ENCODE measurements around the gene EMCN.
A peak's percentile ranks its signal among the peaks of the same experiment; 100 is the strongest.

Gene EMCN

GRCh38 chr4:100495074-100495473 lies 22.7 kb downstream of the EMCN start:
- in situ Hi-C loops (cut with MboI; ENCODE audit: low pct_unique_long_range_greater_than_20kb, low sequenced_read_pairs), result no loop called here
- DNase-seq, result no peak

DNA sequence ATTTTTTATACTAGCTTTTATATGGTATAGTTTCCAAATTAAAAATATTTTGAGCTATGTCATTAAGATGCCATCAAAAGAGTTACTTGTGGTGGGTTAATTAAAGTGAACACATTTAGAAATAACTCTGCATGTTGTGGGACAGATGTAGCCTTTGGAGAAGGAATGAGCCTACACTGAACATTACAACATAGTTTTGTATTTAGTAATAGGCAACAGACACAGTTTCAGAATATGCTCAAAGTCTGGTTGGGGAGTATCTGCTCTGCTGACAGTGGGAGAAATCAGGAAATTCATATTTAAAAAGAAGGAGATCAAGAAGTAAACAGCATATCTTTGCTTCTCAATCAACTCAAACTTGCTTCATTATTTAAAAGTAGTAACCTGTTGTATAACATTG lies 23.7 kb downstream of the EMCN start:
- in situ Hi-C loops (cut with MboI; ENCODE audit: low pct_unique_long_range_greater_than_20kb, low sequenced_read_pairs), result no loop called here
- DNase-seq, result no peak

DNA sequence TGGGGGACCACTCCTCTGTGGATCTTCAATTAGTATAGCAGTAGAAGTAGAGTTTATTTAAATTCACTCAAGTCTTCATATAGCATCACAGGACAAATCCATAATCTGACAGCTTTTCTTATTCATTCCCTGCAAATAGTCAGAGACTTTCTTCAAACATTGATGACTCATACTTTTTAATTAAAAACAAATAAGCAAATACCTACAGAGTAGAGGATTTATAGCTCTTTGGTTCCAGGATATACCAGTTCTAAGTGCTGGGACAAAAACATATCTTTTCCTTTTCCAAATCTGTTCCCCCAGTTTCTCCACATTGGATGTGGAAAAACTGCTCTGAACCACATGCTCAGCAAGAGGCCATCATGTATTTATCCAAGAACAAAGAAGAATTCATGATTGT lies 24.1 kb downstream of the EMCN start:
- no peak for DNase-seq
- in situ Hi-C loops (cut with MboI; ENCODE audit: low pct_unique_long_range_greater_than_20kb, low sequenced_read_pairs), result no loop called here

DNA sequence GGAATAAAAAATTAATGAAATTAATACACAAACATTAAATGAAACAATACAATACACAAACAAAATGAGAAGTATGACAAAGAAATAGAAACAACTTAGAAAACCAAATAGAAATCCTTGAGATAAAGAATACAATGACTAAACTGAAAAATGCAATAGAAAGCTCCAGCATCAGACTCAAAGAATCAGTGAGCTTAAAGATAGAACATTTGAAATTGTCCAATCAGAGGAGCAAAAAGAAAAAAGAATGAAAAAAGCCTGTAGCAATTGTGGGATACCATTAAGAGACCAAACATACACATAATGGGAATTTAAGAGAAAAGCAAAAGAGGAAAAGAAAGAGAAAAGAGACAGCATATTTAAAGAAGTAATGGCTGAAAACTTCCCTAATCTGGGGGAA lies 25.7 kb downstream of the EMCN start:
- in situ Hi-C loops (cut with MboI; ENCODE audit: low pct_unique_long_range_greater_than_20kb, low sequenced_read_pairs), result no loop called here
- DNase-seq, result no peak

- no peak for DNase-seq
- in situ Hi-C loops (cut with MboI; ENCODE audit: low pct_unique_long_range_greater_than_20kb, low sequenced_read_pairs), result no loop called here
These were observed 28.5 kb downstream of the EMCN start for GRCh38 chr4:100489305-100489704.

GRCh38 chr4:100486496-100486895 lies 31.3 kb downstream of the EMCN start:
- DNase-seq, result no peak

DNA sequence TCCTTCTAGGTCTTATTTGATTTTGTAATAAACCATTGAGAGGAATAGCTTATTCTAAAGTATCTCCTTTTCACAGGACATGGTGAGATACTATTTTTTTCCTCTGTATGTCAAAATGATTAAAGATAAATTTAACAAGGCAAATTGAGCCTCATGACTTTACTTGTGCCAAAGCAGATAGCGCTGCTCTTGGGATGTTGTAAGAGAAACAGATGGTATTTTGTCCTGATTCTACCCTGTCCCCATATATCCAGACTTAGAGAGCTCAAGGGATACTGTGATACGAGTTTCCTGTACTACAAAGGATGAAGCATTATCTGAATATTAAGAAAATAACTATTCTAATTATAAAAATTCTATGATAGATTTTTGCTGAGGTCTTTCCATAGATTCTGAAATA lies 34.0 kb downstream of the EMCN start:
- in situ Hi-C loops (cut with MboI; ENCODE audit: low pct_unique_long_range_greater_than_20kb, low sequenced_read_pairs), result no loop called here
- DNase-seq, result no peak

More at GRCh38 chr4:100486496-100486895, 31.3 kb downstream of the EMCN start:
- in situ Hi-C loops (cut with MboI; ENCODE audit: low pct_unique_long_range_greater_than_20kb, low sequenced_read_pairs), result no loop called here

- in situ Hi-C loops (cut with MboI; ENCODE audit: low pct_unique_long_range_greater_than_20kb, low sequenced_read_pairs), result no loop called here
- DNase-seq, result no peak
These were observed 37.9 kb downstream of the EMCN start for GRCh38 chr4:100479971-100480370.

- in situ Hi-C loops (cut with MboI; ENCODE audit: low pct_unique_long_range_greater_than_20kb, low sequenced_read_pairs), result no loop called here
- DNase-seq, result no peak
These were observed 48.3 kb downstream of the EMCN start for GRCh38 chr4:100469555-100469954.

DNA sequence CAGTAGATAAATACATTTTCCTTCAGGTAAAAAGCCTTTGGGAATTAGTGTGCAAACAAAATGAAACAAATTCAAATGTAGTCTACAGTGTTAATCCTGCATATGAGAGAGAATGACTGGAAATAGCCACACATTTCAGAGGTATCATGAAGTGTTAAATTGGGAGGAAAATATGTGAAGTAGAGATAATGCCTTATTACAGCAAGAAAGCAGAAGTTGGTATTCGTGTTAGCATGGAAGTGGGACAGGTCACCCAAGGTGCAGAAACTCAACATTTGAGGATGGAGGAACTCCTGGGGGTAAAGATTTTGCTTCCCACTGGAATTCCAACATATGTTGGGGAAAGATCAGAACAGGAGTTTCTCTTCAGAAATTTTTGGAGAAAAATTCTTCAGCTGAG lies 51.3 kb downstream of the EMCN start:
- in situ Hi-C loops (cut with MboI; ENCODE audit: low pct_unique_long_range_greater_than_20kb, low sequenced_read_pairs), result no loop called here
- no peak for DNase-seq

DNA sequence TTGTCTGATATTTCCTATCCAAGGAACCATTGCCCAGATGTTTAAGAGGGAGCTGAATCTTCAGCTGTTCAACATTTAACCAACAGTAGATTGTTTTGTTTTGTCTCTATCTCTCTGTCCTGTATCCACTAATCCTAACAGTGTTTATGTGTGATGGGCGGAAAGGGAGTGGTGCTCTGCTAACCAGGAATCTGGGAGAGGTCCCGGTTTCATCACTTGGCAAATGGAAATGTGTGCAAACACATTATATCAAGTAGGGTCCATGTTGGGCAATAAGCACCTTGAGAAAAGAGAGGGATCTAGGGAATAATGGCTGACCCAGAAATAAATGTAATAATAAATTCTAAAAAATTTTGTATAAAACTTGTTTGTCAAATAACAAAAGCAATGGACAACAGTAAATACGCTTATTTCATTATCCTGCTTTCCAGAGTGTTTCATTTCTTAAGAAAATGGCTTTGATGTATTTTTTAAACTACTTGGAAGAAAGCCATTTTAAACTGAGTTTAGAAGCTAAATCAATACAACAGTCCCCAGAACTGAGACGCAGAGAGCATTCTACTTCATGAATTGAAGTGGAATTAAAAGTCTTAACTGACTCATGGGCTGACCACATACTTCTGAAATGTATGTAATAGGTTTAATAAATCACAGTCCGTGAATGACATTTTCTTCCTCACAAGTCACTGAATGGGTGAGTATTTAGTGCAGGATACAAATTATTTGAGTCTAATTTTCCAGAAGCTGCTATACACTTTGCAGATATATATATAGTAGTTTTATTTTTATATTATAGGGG lies 55.8 kb downstream of the EMCN start:
- no peak for DNase-seq
- in situ Hi-C loops (cut with MboI; ENCODE audit: low pct_unique_long_range_greater_than_20kb, low sequenced_read_pairs), result no loop called here

DNA sequence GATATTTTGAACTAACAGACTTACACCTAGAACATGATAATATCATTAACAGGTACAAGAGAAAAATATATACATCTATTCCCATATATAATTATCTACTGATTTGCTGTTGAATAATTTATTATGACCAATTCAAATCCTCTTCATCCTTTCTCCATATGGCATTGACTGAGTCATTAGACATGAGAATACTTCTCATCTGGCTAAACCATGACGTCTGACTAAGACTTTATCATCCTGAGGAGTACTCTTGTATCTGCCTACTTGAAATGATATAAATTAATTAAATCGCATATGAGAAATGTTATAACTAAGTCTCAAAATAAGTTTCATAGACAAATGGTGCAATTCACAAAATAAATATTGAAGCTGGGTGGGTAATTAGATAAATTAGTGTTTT lies 67.4 kb downstream of the EMCN start:
- in situ Hi-C loops (cut with MboI; ENCODE audit: low pct_unique_long_range_greater_than_20kb, low sequenced_read_pairs), result no loop called here
- no peak for DNase-seq

GRCh38 chr4:100431416-100431815 lies 86.4 kb downstream of the EMCN start:
- in situ Hi-C loops (cut with MboI; ENCODE audit: low pct_unique_long_range_greater_than_20kb, low sequenced_read_pairs), result no loop called here
- DNase-seq, result no peak

DNA sequence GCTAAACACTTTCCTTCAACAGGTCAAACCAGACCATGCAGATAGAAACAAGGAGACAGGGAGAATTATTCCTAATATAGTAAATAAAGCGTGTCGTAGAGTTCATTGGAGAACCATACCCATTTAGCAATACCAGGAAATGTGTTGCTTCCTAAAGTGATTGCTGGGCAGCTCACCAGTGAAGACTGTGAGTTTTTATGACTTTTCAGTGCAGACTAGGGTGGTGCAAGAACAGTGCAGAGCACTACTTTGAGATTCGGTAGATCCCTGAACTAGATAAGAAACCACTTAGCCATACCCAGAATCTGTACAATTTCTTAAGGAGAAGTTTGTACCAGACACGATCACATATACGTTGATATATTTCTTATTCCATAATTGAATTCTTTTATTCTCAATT lies 87.4 kb downstream of the EMCN start:
- peak; percentile 11 for DNase-seq
- in situ Hi-C loops (cut with MboI; ENCODE audit: low pct_unique_long_range_greater_than_20kb, low sequenced_read_pairs), result no loop called here

DNA sequence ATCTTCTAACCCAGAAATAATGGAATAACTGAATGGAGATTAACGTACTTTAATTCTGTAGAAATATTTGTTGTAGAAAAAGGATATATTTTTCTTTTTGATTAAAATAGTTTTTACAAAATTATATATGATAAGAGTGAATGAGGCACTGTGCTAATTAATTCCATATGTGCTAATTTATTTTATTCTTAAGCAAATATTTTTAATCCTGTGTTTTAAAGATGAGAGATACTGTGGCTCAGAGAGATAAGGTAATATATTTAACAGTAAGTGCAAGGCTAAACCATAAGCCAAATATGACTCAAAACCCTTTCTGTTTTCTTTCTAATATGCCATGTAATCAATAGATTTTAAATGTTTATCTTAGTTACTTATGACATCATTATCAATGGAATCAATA lies 88.2 kb downstream of the EMCN start:
- DNase-seq, result no peak
- in situ Hi-C loops (cut with MboI; ENCODE audit: low pct_unique_long_range_greater_than_20kb, low sequenced_read_pairs), result no loop called here

GRCh38 chr4:100428051-100428450 lies 89.8 kb downstream of the EMCN start:
- in situ Hi-C loops (cut with MboI; ENCODE audit: low pct_unique_long_range_greater_than_20kb, low sequenced_read_pairs), result no loop called here
- DNase-seq, result peak; percentile 7

DNA sequence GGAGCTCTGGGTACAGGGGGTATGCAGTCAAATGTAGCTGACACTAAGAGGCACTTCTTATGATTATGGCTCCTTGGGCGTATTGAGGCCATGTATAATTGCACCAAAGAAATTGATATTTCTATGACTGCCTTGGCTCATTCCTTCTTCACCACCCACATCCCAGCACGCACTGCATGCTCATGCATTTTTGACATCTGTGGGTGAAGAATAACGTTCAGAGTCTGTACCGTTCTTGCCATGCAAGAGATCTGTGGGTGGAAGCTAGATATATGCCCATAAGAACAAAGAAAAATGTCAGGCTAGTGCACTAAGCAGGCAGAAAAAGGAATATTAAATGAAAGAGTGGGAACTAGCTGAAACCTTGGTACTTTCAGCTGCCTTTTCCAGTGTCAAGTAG lies 93.4 kb downstream of the EMCN start:
- no peak for DNase-seq
- in situ Hi-C loops (cut with MboI; ENCODE audit: low pct_unique_long_range_greater_than_20kb, low sequenced_read_pairs), result no loop called here

- in situ Hi-C loops (cut with MboI; ENCODE audit: low pct_unique_long_range_greater_than_20kb, low sequenced_read_pairs), result no loop called here
These were observed 94.9 kb downstream of the EMCN start for GRCh38 chr4:100422894-100423293.

DNA sequence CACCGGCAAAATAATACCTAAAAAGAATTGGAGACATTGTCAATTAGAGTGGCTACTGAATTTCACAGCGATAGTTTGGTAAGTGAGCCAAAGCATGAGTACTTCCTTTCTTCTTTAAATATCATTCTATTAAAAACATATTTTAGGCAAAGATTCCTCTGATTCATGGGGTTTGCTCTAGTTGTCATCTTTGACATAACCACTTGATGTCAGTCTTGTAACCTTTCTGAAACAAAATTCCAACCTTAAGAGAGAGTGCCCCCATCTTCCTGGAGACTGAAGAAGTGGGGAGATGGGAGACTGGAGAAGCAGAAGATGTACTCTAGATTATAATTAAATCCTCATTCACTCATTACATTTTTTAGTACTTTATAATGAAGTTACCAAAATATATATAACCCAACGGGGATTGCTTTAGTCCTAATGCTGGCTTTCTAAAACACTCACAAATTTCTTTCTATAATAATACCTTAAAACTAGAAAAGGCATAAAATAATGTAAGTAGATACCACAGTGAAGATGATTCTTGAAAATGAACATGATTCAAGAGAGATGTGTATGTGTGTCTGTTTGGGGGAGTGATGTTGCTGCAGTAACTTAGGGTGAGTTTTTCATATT lies 96.4 kb downstream of the EMCN start:
- in situ Hi-C loops (cut with MboI; ENCODE audit: low pct_unique_long_range_greater_than_20kb, low sequenced_read_pairs), result no loop called here
- DNase-seq, result peak; percentile 28

More at GRCh38 chr4:100422894-100423293, 94.9 kb downstream of the EMCN start:
- DNase-seq, result no peak

DNA sequence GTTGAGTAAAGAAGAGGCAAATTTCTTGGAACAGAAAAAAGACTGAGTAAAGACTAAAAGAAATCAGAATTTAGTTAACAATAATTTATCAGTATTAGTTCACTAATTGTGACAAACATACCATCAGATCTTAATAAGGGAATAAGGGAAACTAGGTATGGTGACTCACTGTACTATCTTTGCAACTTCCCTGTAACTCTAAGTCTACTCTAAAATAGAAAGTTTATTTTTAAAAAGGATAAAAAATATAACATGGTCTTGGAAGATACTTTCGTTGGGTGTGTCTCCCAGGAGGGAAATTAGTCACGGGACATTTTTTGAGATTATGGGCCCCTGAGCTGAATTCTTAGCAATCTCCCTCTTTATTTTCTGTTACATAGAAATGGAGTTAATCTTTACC lies 97.3 kb downstream of the EMCN start:
- in situ Hi-C loops (cut with MboI; ENCODE audit: low pct_unique_long_range_greater_than_20kb, low sequenced_read_pairs), result no loop called here
- no peak for DNase-seq

GRCh38 chr4:100417565-100417964 lies 100.3 kb downstream of the EMCN start:
- in situ Hi-C loops (cut with MboI; ENCODE audit: low pct_unique_long_range_greater_than_20kb, low sequenced_read_pairs), result no loop called here
- no peak for DNase-seq

Data from KBM-7 (cell line).